WERI-Rb-1 (cell line): Measurements from ENCODE around the gene LILRB4.
"Not testable (repeated sequence)": the region's sequence is repeated elsewhere in the genome, so short reads cannot be mapped to it uniquely, and the experiment has no call there.

Experiments
- DNase-seq: peaks from one replicate; pipeline ENCODE4 v3.0.0-alpha.2; 2020
- H3K27ac ChIP-seq: fragments of 250-450 bp; sonication (Bioruptor Pico); 2 replicates; pipeline ENCODE4 v1.5.1; 2020; ENCODE audit warnings: mild to moderate bottlenecking, moderate library complexity
- H3K27me3 ChIP-seq: fragments of 250-450 bp; sonication (Bioruptor Pico); 2 replicates; pipeline ENCODE4 v1.5.1; 2021; ENCODE audit warnings: mild to moderate bottlenecking, low read depth, moderate library complexity; ENCODE audit not compliant: insufficient read depth, severe bottlenecking
- H3K36me3 ChIP-seq: fragments of 250-450 bp; sonication (Bioruptor Pico); 2 replicates; pipeline ENCODE4 v1.5.1; 2020; ENCODE audit warnings: mild to moderate bottlenecking, moderate library complexity
- H3K4me3 ChIP-seq: 2 replicates; pipeline ENCODE4 v1.5.1; 2011; ENCODE audit warnings: low read depth, mild to moderate bottlenecking, control low read depth, low read length
- H3K9me3 ChIP-seq: fragments of 250-450 bp; sonication (Bioruptor Pico); 2 replicates; pipeline ENCODE4 v1.5.1; 2021; ENCODE audit warnings: mild to moderate bottlenecking, moderate library complexity; ENCODE audit not compliant: severe bottlenecking
- CTCF ChIP-seq: IDR thresholded peaks from 2 replicates; pipeline ENCODE4 v1.5.1; 2011; ENCODE audit warnings: low read depth, mild to moderate bottlenecking, control low read depth, inconsistent platforms, low read length

The LILRB4 gene

GRCh38 chr19:54662730-54663129 is at the start of gene LILRB4:
TSS of gene LILRB4 (plus strand) at chr19:54662985. CDS start at chr19:54663034, 49 bp downstream.
- no peak for TF ChIP-seq CTCF
- peaks cover 67% of the 10 kb centered on the region for H3K27me3 ChIP-seq
- no peak for DNase-seq
- H3K4me3 ChIP-seq: no peak within 1 kb of the TSS
- H3K9me3 ChIP-seq: peaks cover 5% of the 10 kb centered on the region
- no peak within 1 kb of the TSS for H3K27ac ChIP-seq
- no peaks in the 10 kb centered on the region for H3K36me3 ChIP-seq

- DNase-seq: no peak
- no peak for TF ChIP-seq CTCF
- H3K36me3 ChIP-seq: no peaks in the 10 kb centered on the region
- H3K4me3 ChIP-seq: no peak overlapping the region
- peaks cover 5% of the 10 kb centered on the region for H3K9me3 ChIP-seq
- no peak overlapping the region for H3K27ac ChIP-seq
- peaks cover 48% of the 10 kb centered on the region for H3K27me3 ChIP-seq
Observed at GRCh38 chr19:54614726-54615125, 48.1 kb upstream of the LILRB4 start.

DNA sequence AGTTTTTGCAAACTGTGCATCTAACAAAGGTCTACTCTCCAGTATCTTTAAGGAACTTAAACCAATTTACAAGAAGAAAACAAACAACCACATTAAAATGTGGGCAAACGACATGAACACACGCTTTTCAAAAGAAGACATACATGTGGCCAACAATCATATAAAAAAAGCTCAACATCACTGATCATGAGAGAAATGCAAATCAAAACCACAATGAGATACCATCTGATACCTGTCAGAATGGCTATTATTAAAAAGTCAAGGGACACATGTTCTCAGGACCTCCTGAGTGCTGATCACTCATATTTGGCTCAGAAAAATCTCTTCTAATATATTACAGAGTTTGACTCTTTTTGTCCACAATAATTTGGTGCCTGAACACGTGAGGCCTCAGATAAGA is 46.7 kb upstream of the LILRB4 start:
- Histone ChIP-seq H3K27ac (no peak overlapping the region), H3K4me3 (no peak overlapping the region), H3K36me3 (no peaks in the 10 kb centered on the region), H3K9me3 (peaks cover 5% of the 10 kb centered on the region), H3K27me3 (peaks cover 40% of the 10 kb centered on the region)
- no peak for DNase-seq
- TF ChIP-seq CTCF: no peak

DNA sequence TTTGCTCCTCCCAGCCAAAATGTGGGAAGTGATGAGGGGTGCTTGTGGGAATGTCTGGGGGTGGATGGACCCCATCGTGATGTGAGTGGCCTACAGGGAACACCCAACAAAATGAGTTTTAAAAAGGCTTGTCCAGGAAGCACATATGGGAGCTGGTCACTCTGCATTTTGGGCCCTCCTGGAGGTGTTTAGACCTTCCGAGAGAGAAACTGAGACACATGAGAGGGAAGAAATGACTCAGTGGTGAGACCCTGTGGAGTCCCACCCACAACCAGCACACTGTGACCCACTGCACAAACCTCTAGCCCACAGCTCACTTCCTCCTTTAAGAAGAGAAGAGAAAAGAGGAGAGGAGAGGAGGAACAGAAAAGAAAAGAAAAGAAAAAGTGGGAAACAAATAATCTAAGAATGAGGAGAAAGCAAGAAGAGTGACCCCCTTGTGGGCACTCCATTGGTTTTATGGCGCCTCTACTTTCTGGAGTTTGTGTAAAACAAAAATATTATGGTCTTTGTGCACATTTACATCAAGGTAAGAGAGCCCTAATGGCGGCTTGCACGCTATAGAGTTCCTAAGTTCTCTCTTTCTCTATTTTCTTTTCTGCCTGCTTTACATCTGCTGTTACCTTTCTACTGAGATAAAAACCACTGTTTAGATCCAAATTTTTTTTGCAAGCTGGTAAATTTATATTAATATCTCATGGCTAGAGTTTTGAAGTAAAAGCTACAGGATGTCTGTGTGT is 45.8 kb upstream of the LILRB4 start:
- Histone ChIP-seq H3K36me3 (no peaks in the 10 kb centered on the region), H3K4me3 (no peak overlapping the region), H3K9me3 (peaks cover 5% of the 10 kb centered on the region), H3K27ac (no peak overlapping the region), H3K27me3 (peaks cover 43% of the 10 kb centered on the region)
- no peak for DNase-seq
- TF ChIP-seq CTCF: no peak

- TF ChIP-seq CTCF: no peak
- Histone ChIP-seq H3K4me3 (no peak overlapping the region), H3K36me3 (no peaks in the 10 kb centered on the region), H3K9me3 (peaks cover 2% of the 10 kb centered on the region), H3K27me3 (peaks cover 38% of the 10 kb centered on the region), H3K27ac (no peak overlapping the region)
- DNase-seq: no peak
Observed at GRCh38 chr19:54620464-54620863, 42.3 kb upstream of the LILRB4 start.

DNA sequence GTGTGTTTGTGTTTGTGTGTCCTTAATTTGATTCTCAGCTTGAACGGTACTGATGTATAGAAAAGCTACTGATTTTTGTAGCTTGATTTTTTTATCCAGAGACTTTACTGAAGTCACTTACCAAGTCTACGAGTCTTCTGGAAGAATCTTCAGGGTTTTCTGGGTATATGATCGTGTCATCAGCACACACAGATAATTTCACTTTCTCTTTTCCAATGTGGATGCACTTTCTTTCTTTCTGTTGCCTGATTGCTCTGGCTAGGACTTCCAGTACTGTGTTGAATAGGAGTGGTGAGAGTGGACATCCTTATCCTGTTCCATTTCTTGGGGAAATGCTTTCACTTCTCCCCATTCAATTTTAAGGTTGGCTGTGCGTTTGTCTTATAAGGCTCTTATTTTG is 40.4 kb upstream of the LILRB4 start:
- no peak overlapping the region for H3K27ac ChIP-seq
- no peak for TF ChIP-seq CTCF
- peaks cover 2% of the 10 kb centered on the region for H3K9me3 ChIP-seq
- peaks cover 32% of the 10 kb centered on the region for H3K27me3 ChIP-seq
- DNase-seq: no peak
- no peaks in the 10 kb centered on the region for H3K36me3 ChIP-seq
- H3K4me3 ChIP-seq: no peak overlapping the region

DNA sequence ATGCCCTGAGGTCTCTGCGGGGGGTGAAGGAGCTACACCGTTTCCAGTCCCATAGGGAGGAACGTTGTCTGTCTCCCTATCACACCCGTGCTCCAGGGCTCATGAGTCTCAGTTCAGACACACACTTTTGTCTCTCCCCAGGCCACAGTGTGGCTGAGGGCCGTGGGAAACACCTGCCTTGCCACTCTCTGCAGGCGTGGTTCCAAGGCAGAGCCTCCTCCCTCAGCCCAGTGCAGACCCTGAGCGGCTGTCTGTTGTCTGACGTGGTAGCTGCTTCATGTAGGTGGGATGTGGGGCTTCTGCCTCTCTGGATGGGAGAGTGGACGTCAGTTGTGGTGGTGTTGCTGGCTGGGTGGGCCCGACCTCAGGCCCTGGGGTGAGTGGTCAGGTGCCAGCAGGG is 38.6 kb upstream of the LILRB4 start:
- H3K36me3 ChIP-seq, H3K27ac ChIP-seq, H3K4me3 ChIP-seq, H3K9me3 ChIP-seq, DNase-seq: not testable (repeated sequence)
- peaks cover 37% of the 10 kb centered on the region for H3K27me3 ChIP-seq

- peaks cover 45% of the 10 kb centered on the region for H3K27me3 ChIP-seq
- H3K4me3 ChIP-seq, H3K9me3 ChIP-seq, H3K36me3 ChIP-seq, H3K27ac ChIP-seq, DNase-seq: not testable (repeated sequence)
Observed at GRCh38 chr19:54624934-54625730, 37.7 kb upstream of the LILRB4 start.
